Progenitor cell of endocrine pancreas (in vitro differentiated cells): ENCODE data around the gene KLF18. TPM values are rescaled to one million over a fixed set of nuclear protein-coding genes. Genes with fewer than 3 reads are reported as not detected.
"Not testable (repeated sequence)": the region's sequence is repeated elsewhere in the genome, so short reads cannot be mapped to it uniquely, and the experiment has no call there.

ENCODE experiments used
- DNase-seq: peaks from one replicate; pipeline ENCODE4 v3.0.0; 2021; ENCODE audit warnings: low spot score; ENCODE audit not compliant: unreplicated experiment
- H3K27ac Mint-ChIP-seq: 2 replicates; pipeline ENCODE4 v1.8.0; 2021; ENCODE audit warnings: mild to moderate bottlenecking, moderate library complexity, mixed read lengths
- H3K27me3 Mint-ChIP-seq: 2 replicates; pipeline ENCODE4 v1.8.0; 2021; ENCODE audit warnings: mixed read lengths
- H3K36me3 Mint-ChIP-seq: 2 replicates; pipeline ENCODE4 v1.8.0; 2022; ENCODE audit warnings: mixed read lengths; ENCODE audit not compliant: insufficient read depth
- H3K4me1 Mint-ChIP-seq: 2 replicates; pipeline ENCODE4 v1.8.0; 2021; ENCODE audit warnings: low read depth, mixed read lengths
- H3K4me3 Mint-ChIP-seq: 2 replicates; pipeline ENCODE4 v1.8.0; 2021; ENCODE audit warnings: low read depth, mild to moderate bottlenecking, moderate library complexity, mixed read lengths
- H3K9me3 Mint-ChIP-seq: 2 replicates; pipeline ENCODE4 v1.8.0; 2021; ENCODE audit warnings: low read depth, mixed read lengths
- CTCF ChIP-seq: fragments of 200-600 bp; sonication (generic); IDR thresholded peaks from one replicate; pipeline ENCODE4 v1.5.0; 2021; ENCODE audit warnings: antibody characterized with exemption, mild to moderate bottlenecking; ENCODE audit not compliant: unreplicated experiment
- total RNA-seq: library from RNA; stranded (reverse); gene quantifications from 2 replicates; pipeline ENCODE4 v1.2.1, GENCODE V29; 2021

Gene KLF18
- total RNA-seq, 1 donor from 2014 or later, result not detected

- Mint-ChIP-seq H3K36me3 (no peaks in the 10 kb centered on the region), H3K27ac (no peak overlapping the region), H3K27me3 (peaks cover 17% of the 10 kb centered on the region), H3K4me3 (no peak overlapping the region), H3K4me1 (no peaks in the 10 kb centered on the region), H3K9me3 (no peaks in the 10 kb centered on the region)
- no peak for DNase-seq
- no peak for TF ChIP-seq CTCF
Observed at GRCh38 chr1:44119525-44119924, 21.9 kb downstream of the KLF18 start.

DNA sequence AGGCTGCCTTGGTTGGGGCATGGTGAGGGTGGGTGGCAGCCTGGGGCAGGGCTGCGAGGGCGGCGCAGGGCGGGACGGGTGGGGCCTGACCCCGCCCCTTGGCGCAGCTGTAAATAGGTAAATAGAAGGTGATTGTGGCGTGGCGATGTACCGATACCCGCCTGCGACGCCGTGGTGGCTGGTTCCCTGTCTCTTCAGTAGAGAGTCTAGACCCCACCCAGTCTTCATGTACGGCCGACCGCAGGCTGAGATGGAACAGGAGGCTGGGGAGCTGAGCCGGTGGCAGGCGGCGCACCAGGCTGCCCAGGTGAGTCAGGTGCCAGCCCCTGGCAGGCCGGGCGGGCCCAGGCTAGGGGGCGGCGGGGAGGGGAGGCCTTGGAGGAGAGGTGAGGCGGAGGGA is 22.7 kb downstream of the KLF18 start, which contains the start of gene KLF17:
Gene KLF17, plus strand, starts transcription at position 140 of the 400 bp plus-strand sequence. Its CDS starts 87 bp downstream, at position 227.
- Mint-ChIP-seq H3K27ac (no peak within 1 kb of the TSS), H3K36me3 (no peaks in the 10 kb centered on the region), H3K27me3 (peaks cover 17% of the 10 kb centered on the region), H3K9me3 (no peaks in the 10 kb centered on the region), H3K4me3 (no peak within 1 kb of the TSS), H3K4me1 (no peaks in the 10 kb centered on the region)
- TF ChIP-seq CTCF, result no peak
- DNase-seq, result no peak

GRCh38 chr1:44117272-44117671 is 24.2 kb downstream of the KLF18 start:
- not testable (repeated sequence) for DNase-seq, H3K4me1 Mint-ChIP-seq, H3K27ac Mint-ChIP-seq, H3K36me3 Mint-ChIP-seq, H3K9me3 Mint-ChIP-seq, H3K4me3 Mint-ChIP-seq
- H3K27me3 Mint-ChIP-seq, result peaks cover 17% of the 10 kb centered on the region

DNA sequence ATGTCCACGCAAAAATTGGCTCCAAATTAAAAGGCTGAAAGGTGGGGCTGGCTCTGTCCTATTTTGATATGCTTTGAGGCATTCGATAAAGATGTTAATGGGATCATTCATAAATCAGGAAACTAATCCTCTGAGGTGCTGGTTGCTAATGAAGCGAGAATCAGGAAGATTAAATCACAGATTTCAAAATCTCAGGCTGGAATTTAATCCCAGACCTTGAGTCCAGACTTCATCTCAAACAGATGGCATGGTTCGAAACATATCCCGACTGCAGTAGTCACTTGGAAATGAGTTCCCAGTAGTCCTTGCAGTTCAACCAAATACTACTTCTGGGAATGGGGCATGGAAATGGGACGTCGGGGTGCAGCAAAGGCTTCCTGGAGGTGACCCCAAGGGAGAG is 27.3 kb downstream of the KLF18 start:
- Mint-ChIP-seq H3K4me1 (no peaks in the 10 kb centered on the region), H3K9me3 (no peaks in the 10 kb centered on the region), H3K36me3 (no peaks in the 10 kb centered on the region), H3K27me3 (no peaks in the 10 kb centered on the region), H3K4me3 (no peak overlapping the region), H3K27ac (no peak overlapping the region)
- no peak for TF ChIP-seq CTCF
- DNase-seq, result no peak

DNA sequence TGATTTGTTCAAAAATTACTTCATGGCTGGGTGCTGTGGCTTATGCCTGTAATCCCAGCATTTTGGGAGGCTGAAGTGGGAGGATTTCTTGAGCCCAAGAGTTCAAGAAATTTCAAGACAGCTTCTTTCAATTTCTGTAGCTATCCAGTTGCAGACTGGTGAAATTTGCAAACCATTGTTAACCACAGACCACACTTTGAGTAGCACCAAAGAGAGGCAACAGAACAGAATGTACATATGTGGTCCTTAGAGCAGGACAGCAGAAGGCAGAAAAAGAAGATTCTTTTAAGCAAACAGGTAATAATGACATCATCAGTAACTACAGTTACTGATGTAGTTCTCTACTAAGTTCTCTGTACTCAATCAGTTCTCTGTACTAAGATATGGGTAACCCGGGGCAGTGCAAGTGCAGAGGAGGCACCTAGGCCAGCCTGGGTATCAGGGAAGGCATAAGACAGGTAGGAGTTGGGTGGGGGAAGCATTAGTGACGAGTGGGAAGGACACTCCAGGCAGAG is 28.3 kb downstream of the KLF18 start:
- Mint-ChIP-seq H3K9me3 (no peaks in the 10 kb centered on the region), H3K36me3 (no peaks in the 10 kb centered on the region), H3K27me3 (peaks cover 3% of the 10 kb centered on the region), H3K27ac (no peak overlapping the region), H3K4me3 (no peak overlapping the region), H3K4me1 (no peaks in the 10 kb centered on the region)
- TF ChIP-seq CTCF, result no peak
- DNase-seq, result no peak

GRCh38 chr1:44112486-44112885 is 28.9 kb downstream of the KLF18 start:
- TF ChIP-seq CTCF, result no peak
- H3K4me3 Mint-ChIP-seq, result no peak overlapping the region
- no peaks in the 10 kb centered on the region for H3K4me1 Mint-ChIP-seq
- peaks cover 5% of the 10 kb centered on the region for H3K27me3 Mint-ChIP-seq
- H3K27ac Mint-ChIP-seq, result no peak overlapping the region
- no peaks in the 10 kb centered on the region for H3K36me3 Mint-ChIP-seq
- no peaks in the 10 kb centered on the region for H3K9me3 Mint-ChIP-seq
- no peak for DNase-seq
